ENCODE measurements around the gene ZMYND19.
"Not testable (repeated sequence)": the region's sequence is repeated elsewhere in the genome, so short reads cannot be mapped to it uniquely, and the experiment has no call there.

ZMYND19 gene

DNA sequence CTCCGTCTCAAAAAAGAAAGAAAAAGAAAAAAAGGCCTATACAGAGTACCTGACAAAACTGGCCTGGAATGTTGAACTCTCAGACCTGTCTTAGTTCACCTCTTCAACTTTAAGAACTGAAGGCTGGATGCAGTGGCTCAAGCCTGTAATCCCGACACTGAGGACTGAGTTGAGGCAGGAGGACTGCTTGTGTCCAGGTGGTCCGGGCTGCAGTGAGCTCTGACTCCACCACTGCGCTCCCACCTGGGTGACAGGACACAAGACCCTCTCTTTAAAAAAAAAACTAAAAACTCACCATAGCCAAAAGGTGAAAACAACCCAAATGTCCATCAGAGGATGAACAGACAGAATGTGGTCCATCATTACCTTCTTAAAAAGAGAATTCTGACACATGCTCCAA, 32.2 kb downstream of the ZMYND19 start:
- no peak for DNase-seq (ENCODE audit: low read depth in 2 of 2)

DNA sequence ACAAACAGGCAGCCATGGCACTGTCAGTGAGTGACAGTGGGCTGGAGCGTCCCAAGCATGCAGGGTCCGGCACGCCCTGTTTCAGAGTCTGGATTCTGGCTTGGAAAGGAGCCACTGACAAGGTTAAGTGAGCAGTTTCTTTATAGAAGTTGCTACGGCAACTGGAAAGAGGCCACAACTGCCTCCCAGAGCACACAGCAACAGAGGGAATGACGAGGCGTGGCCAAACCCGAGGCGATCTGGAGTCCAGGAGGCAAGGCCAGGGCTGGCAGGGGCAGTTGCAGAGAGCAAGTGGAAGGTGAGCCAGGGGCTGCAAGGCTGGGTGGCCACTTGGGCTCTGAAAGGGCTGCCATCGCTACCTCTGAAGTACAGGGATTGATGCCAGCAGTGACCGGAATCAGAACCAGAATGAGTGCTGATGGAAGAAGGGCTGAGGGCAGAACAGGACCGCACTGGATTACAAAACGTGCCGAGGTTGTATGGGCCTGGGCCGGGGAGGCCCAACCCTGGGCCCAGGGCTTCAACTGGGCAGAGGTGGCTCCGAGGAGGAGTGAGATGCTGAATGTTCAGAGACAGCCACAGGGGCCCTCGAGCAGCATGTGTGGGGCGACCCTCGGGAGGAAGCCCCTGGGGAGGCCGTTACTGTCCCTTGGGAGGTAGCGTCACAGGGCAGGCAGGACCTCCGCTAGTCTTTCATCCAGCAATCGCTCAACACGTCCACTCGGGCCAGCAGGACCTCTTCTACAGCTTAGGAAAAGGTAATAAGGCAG, 34.1 kb downstream of the ZMYND19 start:
- DNase-seq (ENCODE audit: low read depth in 2 of 2) = no peak

DNA sequence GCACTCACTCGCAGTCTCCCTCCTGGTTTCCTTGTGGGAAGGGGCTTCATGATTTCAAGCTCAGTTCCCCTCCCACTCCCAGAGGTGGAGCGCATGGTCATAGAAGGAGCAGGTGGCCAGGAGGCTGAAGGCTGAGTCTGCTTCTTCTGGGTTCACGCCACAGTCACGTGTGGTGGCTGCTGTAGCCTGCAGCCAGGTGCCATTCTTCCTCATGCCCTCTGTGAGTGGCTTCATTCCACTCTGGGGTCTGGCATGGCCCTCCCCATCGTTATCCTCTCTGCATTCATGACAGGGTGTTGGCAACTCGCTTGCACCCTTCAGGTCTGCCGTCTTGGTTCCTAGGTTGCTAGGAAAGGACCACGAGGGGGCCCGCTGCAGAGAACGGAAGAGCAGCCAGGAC, 35.1 kb downstream of the ZMYND19 start:
- DNase-seq (ENCODE audit: low read depth in 2 of 2) = no peak

DNA sequence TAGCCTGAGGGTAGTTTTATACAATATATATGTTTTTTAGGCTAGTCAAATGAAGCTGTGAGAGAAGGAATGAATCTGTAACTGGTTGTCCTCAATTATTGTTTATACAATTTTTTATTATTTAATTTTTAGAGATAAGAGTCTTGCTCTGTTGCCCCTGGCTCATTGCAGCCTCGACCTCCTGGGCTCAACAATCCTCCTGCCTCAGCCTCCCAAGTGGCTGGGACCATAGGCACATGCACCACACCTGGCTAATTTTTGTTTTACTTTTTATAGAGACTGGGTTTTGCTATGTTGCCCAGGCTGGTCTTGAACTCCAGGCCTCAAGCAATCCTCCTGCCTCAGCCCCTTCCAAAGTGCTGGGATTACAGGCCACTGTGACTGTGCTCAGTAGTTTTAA, 36.0 kb downstream of the ZMYND19 start:
- no peak for DNase-seq (ENCODE audit: low read depth in 2 of 2)

- DNase-seq (ENCODE audit: low read depth in 2 of 2) = not testable (repeated sequence)
Observed at GRCh38 chr9:137553654-137554053, 36.7 kb downstream of the ZMYND19 start.

- DNase-seq (ENCODE audit: low read depth in 2 of 2) = peak in 1 of 2 experiments; percentile 20
Observed at GRCh38 chr9:137552022-137552768, 38.1 kb downstream of the ZMYND19 start.

DNA sequence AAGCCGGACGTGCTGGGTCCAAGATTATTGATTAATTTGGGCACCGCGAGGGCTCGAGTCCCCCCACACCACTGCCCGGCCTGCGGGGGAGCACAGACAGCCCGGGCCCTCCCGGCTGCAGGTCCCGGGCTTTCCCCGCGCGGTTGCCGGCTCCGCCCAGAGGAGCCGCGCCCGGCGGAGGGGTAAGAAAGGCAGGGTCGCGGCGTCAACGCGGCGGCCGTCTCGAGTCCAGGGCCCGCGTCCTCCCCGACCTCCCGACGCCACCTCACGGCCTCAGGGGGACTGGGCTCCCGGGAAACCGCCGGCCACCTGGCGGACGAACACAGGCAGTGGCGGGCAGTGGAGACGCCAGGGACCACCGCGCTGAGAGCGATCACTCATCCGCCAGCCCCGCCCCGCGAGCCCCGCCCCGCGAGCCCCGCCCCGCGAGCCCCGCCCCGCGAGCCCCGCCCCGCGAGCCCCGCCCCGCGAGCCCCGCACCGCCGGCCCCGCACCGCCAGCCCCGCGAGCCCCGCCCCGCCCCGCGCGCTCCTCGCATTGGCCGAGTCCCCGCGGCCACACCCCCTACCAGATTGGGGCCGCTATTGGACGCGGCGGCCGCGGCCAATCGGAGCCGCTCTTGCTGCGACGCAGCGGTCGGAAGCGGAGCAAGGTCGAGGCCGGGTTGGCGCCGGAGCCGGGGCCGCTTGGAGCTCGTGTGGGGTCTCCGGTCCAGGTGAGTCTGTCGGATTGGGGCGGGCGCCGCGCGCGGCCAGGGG, 38.9 kb downstream of the ZMYND19 start, which contains the start of gene MRPL41:
Gene MRPL41, plus strand, starts transcription at position 616 of the 758 bp plus-strand sequence. CDS start 203 bp downstream, outside the sequence.
- peak; percentile 72 to 86 for DNase-seq (ENCODE audit: low read depth in 2 of 2)

DNA sequence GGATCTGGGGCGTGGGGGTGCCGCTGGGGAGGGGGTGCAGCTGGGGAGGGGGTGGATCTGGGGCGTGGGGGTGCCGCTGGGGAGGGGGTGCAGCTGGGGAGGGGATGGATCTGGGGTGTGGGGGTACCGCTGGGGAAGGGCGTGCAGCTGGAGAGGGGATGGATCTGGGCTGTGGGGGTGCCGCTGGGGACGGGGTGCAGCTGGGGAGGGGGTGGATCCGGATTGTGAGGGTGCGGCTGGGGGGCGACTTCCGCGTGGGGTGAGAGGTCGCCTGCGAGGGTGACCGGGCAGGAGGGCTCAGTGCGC, 39.4 kb downstream of the ZMYND19 start:
- not testable (repeated sequence) for DNase-seq (ENCODE audit: low read depth in 2 of 2)

- peak; percentile 16 to 37 for DNase-seq (ENCODE audit: low read depth in 2 of 2)
Observed at GRCh38 chr9:137550231-137550621, 40.1 kb downstream of the ZMYND19 start, which contains the start of gene PNPLA7. PNPLA7 (minus strand) TSS chr9:137550402; CDS start chr9:137550197, 205 bp downstream.

DNA sequence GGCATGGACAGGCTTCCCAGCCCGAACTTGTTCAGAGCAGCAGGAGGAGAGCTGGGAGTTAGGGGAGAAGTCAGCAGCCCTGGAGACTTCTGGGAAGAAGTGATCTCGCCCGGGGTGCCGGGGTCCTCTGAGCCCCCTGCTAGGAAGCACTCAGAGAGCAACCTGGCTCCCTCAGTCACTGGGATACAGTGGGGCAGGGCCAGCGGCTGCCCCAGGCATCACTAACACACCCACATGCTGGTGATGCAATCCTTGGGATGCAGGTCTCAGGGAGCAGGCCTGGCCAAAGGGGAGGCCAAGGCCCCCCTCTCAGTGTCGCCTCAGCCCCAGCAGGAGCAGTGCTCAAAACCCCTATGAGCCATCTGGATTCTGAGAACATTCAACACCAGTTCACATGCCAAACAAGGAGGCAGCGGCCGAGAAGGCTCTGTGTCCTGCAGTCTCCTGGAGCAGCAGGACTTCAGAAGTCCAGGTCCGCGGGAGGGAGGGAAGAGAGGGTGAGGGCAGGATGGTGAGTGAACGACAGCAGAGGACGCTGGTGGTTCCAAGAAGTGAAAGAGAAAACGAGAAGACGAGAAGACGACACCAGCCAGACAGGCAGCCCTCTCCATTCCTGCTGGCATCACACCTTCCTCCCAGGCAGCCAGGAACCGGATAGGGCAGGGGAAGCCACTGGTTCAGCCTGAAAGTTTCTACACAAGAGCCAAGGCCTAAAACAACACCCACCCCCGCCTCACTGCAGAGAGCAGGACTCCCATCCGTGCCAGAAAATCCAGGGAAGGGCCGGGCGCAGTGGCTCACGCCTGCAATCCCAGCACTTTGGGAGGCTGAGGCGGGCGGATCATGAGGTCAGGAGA, 42.4 kb downstream of the ZMYND19 start:
- DNase-seq (ENCODE audit: low read depth in 2 of 2) = no peak

GRCh38 chr9:137545123-137545522, 45.2 kb downstream of the ZMYND19 start:
- DNase-seq (ENCODE audit: low read depth in 2 of 2) = no peak

GRCh38 chr9:137544176-137544760, 46.0 kb downstream of the ZMYND19 start:
- DNase-seq (ENCODE audit: low read depth in 2 of 2) = no peak

DNA sequence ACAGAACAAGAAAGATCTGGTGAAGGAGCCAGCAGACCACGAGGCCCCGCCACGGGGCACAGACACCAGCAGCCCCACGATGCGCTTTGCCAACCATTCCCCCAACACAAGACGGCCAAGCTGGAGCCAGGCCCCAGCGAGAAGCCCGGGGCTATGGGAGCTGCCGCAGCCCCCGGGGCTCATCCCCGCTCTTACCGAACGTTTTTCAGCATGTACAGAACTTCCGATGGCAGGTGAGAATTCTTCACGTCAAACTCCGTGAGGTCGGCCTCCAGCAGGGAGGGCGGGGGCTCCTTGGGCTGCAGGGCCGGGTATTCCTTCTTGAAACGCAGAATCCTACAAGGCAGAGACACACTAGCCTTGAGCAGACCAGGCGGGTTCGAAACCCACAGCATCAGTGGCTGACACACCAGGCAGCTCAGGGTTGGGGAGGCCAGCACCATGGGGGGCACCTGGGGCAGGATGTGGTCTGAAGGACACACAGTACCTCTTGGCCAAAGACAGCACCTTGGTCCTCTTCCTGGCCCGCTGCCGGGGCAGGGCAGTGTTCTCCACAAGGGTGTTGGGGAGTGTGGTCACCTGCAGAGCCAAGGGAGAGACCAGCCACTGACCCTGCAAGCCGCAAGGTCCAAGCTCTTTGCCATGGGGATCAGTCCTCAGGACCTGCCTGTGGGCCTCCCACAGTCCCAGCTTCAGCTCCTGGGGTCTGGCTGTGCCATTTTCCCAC, 46.9 kb downstream of the ZMYND19 start:
- no peak for DNase-seq (ENCODE audit: low read depth in 2 of 2)

- DNase-seq (ENCODE audit: low read depth in 2 of 2) = no peak
Observed at GRCh38 chr9:137542486-137542885, 47.8 kb downstream of the ZMYND19 start.

- no peak for DNase-seq (ENCODE audit: low read depth in 2 of 2)
Observed at GRCh38 chr9:137540536-137540935, 49.8 kb downstream of the ZMYND19 start.

DNA sequence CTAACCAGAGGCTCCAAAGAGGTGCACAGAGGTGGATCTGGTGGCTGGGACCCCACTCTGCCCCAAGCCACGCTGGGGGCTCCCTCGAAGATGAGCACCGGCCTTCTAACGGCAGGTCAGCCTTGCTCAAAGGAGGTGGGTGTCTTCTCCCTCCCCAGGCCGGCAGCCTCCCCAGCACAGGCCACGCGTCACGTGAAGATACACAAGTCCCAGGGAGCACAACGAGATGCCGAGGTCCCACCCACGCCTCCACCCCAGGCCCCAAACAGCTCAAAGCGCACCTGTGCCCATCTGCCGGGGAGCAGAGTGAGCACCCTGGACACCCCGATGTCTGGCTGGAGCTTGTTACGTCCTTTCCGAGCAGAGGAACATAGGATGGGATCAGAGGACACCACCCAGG, 52.3 kb downstream of the ZMYND19 start:
- no peak for DNase-seq (ENCODE audit: low read depth in 2 of 2)

DNA sequence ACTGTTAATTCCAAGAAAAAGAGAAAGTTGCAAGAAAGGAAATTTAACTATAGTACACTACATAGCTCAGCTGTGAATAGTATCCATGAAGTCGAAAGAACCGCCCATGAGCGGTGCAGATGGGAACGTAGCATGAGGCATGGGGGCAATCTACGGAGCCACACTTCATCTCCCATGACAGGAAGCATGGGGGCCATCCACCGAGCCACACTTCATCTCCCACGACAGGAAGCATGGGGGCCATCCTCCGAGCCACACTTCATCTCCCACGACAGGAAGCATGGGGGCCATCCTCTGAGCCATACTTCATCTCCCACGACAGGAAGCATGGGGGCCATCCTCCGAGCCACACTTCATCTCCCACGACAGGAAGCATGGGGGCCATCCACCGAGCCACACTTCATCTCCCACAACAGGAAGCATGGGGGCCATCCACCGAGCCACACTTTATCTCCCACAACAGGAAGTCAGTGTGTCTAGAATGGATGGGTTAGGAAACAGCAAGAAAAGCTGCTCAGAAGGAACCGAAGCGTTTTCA, 53.6 kb downstream of the ZMYND19 start:
- DNase-seq (ENCODE audit: low read depth in 2 of 2) = not testable (repeated sequence)

DNA sequence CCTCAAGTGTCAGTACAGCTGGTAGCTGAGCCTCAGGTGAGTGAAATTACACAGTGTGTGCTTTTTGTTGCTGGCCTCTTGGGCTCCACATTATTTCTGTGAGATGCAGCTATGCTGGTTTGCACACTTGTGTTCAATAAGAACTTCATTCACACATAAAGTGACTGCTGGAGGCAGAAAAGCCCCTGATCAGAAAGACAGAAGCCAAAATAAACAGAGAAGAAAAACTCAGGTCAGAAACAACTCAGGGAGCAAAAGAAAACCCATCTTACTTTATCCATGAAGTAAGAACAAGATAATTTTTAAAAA, 55.2 kb downstream of the ZMYND19 start:
- no peak for DNase-seq (ENCODE audit: low read depth in 2 of 2)

- no peak for DNase-seq (ENCODE audit: low read depth in 2 of 2)
Observed at GRCh38 chr9:137534256-137535119, 55.8 kb downstream of the ZMYND19 start.

Measured in stimulated activated CD4-positive, alpha-beta T cell treated with anti-CD3 and anti-CD28 coated beads, Interleukin-12 subunit alpha, Interleukin-12 subunit beta, amount 100 ng/mL, for 24 hours (primary cell).